ENCODE results near the gene CCNDBP1.
"Not testable (repeated sequence)": the region's sequence is repeated elsewhere in the genome, so short reads cannot be mapped to it uniquely, and the experiment has no call there.

Gene CCNDBP1

DNA sequence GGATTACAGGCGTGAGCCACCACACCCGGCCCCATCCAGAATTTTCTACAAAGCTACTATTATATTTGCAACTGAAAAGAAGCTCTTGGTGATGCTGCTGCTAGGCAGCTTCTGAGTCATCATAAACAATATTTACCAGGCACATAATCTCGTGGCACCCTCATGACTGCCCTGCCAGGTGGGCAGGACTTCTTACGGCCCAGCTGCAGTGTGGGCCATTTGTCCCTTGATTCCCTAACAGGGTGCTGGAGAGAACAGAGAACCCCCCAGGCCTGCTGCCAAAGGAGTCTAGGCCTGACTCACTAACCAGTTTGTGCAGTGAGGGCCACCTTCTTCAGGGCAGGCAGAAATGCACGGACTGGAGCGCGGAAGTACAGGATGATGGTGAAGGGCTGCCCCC, 30.8 kb downstream of the CCNDBP1 start:
- no peaks in the 10 kb centered on the region for H3K4me1 ChIP-seq (ENCODE audit: insufficient read depth, low read length)
- H3K36me3 ChIP-seq (ENCODE audit: insufficient read depth, low read length), result no peaks in the 10 kb centered on the region
- H3K9me3 ChIP-seq (ENCODE audit: control insufficient read depth, insufficient read depth, low read length), result no peaks in the 10 kb centered on the region
- H3K9ac ChIP-seq (ENCODE audit: low read depth, low read length), result no peak overlapping the region

DNA sequence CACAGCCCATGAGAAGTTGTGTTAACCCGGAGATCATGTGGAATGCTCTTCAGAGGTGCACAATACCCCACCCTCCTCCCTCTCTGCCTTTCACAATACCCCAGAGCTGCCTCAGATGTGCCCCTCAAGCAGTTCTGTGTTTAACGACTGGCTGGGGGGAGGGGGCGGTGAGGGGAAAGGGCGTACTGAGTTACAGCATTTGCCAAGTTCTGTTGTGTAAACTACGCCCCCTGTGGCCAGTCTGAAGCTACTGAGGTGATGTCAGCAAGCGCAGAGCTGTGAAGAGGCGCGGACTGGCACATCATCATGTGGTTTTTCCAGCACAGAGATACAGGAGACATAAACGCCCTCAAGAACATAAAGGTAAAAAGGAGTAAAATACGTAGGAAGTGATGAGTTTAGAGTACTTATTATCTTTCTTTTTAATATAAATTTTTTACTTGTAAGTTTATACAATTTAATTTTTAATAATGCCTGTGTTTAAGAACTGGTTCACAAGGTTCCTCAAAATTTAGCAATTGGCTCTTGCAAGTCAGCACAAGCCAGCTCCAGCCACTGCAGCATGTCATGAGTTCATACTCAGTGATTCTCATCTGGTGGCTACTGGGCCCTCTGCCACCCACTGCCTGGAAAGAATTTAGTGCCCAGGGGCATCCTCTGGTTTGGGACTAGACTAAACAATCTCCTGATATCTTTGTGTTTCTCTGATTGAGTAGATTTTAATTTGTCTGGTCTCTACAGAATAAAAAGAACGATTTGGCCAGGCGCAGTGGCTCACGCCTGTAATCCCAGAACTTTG, 33.9 kb downstream of the CCNDBP1 start:
- Histone ChIP-seq H3K9ac (ENCODE audit: low read depth, low read length) (no peak overlapping the region), H3K36me3 (ENCODE audit: insufficient read depth, low read length) (no peaks in the 10 kb centered on the region), H3K9me3 (ENCODE audit: control insufficient read depth, insufficient read depth, low read length) (no peaks in the 10 kb centered on the region), H3K4me1 (ENCODE audit: insufficient read depth, low read length) (no peaks in the 10 kb centered on the region)

DNA sequence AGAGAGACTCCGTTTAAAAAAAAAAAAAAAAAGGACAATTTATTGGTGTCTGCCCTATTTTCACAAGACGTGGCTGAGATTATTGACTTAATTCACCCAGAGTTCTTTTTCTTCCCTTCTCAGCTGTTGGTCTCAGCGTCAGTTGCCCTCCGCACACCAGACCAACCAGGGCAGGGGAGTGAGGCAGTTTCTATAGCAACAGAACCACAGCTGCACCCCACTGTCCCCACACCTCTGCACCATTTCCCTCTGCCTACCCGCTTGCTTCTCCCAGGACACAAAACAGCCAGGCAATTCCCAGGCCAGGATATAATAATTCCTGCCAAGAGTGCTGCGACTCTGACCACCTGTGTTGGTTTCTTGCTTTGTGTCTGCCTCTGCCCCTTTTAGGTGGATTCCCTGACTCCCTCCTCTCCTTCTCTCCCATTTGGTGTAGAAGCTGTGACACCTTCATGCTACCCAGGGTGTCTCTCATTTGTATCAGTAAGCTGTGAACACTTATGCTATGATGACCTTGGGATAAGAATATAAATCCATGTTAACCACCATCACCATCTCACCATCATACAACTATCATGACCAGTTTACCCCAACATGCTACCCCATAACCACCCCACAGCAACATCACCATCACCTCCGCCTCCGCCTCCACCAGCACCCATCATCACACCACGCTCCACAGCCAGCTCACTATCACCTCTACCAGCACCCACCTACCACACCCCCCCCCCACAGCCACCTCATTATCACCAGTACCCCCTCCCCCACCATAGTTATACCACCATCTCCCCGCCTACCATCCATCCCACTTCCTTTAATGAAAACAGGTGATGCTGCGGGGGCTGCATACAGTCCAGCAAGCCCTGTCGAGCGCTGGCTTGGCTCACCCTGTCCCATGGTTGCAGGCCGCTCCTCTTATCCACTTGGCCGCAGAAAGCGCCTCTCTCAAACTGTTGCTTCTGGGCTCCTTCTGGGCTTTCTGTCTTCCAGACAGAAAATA, 35.0 kb downstream of the CCNDBP1 start:
- Histone ChIP-seq H3K36me3 (ENCODE audit: insufficient read depth, low read length) (no peaks in the 10 kb centered on the region), H3K4me1 (ENCODE audit: insufficient read depth, low read length) (no peaks in the 10 kb centered on the region), H3K9ac (ENCODE audit: low read depth, low read length) (no peak overlapping the region), H3K9me3 (ENCODE audit: control insufficient read depth, insufficient read depth, low read length) (no peaks in the 10 kb centered on the region)

DNA sequence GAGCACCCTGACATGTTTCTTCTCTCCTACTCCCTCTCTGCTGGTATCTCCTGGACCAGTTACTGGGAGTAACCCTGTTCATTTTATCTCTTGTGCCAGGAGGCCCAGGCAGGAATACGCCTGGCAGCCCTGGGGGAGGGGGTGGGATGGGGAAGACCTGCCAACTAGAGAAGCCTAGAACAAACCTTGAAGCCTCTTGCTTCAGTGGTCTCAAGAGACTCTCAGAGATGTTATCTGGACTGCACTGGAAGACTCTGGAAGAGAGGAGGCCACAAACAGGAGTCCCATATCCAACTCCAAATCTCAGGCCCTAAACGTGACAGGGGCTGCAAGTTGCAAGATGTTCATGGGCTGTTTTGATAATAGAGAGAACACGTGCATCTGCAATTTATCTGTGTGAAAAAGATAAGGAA, 35.8 kb downstream of the CCNDBP1 start, which contains the start of gene EPB42:
TSS of gene EPB42 (minus strand) at position 28 of the 413 bp plus-strand sequence. CDS start 193 bp downstream, outside the sequence.
- no peaks in the 10 kb centered on the region for H3K9me3 ChIP-seq (ENCODE audit: control insufficient read depth, insufficient read depth, low read length)
- H3K9ac ChIP-seq (ENCODE audit: low read depth, low read length), result no peak within 1 kb of the TSS
- no peaks in the 10 kb centered on the region for H3K4me1 ChIP-seq (ENCODE audit: insufficient read depth, low read length)
- no peaks in the 10 kb centered on the region for H3K36me3 ChIP-seq (ENCODE audit: insufficient read depth, low read length)

GRCh38 chr15:43221422-43221821, 36.2 kb downstream of the CCNDBP1 start:
- H3K9me3 ChIP-seq (ENCODE audit: control insufficient read depth, insufficient read depth, low read length), result no peaks in the 10 kb centered on the region
- no peak overlapping the region for H3K9ac ChIP-seq (ENCODE audit: low read depth, low read length)

DNA sequence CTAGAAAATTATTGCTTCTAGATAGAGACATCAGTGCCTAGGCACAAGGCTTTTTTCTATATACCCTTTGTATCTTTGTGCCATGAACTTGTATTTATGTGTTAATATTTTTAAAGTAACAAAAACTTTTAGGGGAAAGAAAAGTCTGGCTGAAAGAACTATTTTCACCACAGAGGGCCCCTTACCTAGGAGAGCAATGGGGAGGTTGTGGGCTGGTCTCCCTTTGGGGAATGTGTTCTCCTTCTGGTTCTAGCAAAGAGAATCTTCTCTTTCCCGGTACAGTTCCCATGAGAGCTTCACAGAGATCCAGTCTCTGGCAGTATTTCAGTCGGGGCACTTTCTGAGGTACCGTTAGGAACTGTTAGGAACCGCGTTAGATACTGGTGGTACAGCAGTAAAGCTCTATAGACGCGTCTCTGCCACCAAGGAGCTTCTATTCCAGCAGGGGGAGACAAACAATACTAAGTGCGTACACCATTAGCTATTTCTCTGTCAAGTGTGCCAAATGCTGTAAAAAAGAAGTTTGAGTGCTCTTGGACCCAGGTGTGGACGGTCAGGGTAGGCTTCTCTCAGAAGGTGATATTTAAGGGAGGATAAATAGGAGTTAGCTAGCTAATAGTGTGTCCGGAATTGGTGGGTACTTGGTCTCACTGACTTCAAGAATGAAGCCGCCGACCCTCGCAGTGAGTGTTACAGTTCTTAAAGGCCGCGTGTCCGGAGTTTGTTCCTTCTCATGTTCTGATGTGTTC, 40.2 kb downstream of the CCNDBP1 start:
- no peak overlapping the region for H3K9ac ChIP-seq (ENCODE audit: low read depth, low read length)
- 0 out of 2 replicates have a peak, but pooled peaks cover 2% of the 10 kb centered on the region for H3K4me1 ChIP-seq (ENCODE audit: insufficient read depth, low read length)
- H3K36me3 ChIP-seq (ENCODE audit: insufficient read depth, low read length), result no peaks in the 10 kb centered on the region
- no peaks in the 10 kb centered on the region for H3K9me3 ChIP-seq (ENCODE audit: control insufficient read depth, insufficient read depth, low read length)

More at GRCh38 chr15:43221422-43221821, 36.2 kb downstream of the CCNDBP1 start:
- H3K36me3 ChIP-seq (ENCODE audit: insufficient read depth, low read length), result no peaks in the 10 kb centered on the region
- no peaks in the 10 kb centered on the region for H3K4me1 ChIP-seq (ENCODE audit: insufficient read depth, low read length)

- not testable (repeated sequence) for H3K9me3 ChIP-seq (ENCODE audit: control insufficient read depth, insufficient read depth, low read length); H3K9ac ChIP-seq (ENCODE audit: low read depth, low read length); H3K4me1 ChIP-seq (ENCODE audit: insufficient read depth, low read length); H3K36me3 ChIP-seq (ENCODE audit: insufficient read depth, low read length)
Measured at GRCh38 chr15:43225950-43226255, 40.7 kb downstream of the CCNDBP1 start.

DNA sequence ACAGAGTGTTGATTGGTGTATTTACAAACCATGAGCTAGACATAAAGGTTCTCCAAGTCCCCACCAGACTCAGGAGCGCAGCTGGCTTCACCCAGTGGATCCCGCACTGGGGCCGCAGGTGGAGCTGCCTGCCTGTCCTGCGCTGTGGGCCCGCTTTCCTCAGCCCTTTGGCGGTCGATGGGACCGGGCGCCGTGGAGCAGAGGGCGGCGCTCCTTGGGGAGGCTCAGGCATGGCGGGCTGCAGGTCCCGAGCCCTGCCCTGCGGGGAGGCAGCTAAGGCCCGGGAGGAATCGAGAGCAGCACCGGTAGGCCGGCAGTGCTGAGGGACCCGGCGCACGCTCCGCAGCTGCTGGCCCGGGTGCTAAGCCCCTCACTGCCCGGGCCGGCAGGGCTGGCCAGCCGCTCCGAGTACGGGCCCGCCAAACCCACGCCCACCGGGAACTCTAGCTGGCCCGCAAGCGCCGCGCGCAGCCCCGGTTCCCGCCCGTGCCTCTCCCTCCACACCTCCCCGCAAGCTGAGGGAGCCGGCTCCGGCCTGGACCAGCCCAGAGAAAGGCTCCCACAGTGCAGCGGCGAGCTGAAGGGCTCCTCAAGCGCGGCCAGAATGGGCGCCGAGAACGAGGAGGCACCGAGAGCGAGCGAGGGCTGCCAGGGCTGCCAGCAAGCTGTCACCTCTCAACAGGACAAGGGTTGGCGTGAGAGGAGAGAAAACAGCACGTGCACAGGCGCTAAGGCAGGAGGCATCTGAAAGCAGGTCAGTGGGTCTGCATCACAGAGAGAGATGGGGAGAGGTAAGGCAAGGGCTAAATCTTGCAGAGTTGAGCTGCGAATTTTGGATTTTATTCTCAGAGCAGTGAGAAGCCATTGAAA, 41.5 kb downstream of the CCNDBP1 start:
- Histone ChIP-seq H3K9ac (ENCODE audit: low read depth, low read length) (no peak overlapping the region), H3K4me1 (ENCODE audit: insufficient read depth, low read length) (peaks cover 8% of the 10 kb centered on the region; the same call in 1 of the 2 replicates), H3K36me3 (ENCODE audit: insufficient read depth, low read length) (no peaks in the 10 kb centered on the region), H3K9me3 (ENCODE audit: control insufficient read depth, insufficient read depth, low read length) (no peaks in the 10 kb centered on the region)

GRCh38 chr15:43229977-43230376, 44.8 kb downstream of the CCNDBP1 start:
- H3K4me1 ChIP-seq (ENCODE audit: insufficient read depth, low read length), result peaks cover 8% of the 10 kb centered on the region; the same call in 1 of the 2 replicates
- H3K9me3 ChIP-seq (ENCODE audit: control insufficient read depth, insufficient read depth, low read length), result no peaks in the 10 kb centered on the region

DNA sequence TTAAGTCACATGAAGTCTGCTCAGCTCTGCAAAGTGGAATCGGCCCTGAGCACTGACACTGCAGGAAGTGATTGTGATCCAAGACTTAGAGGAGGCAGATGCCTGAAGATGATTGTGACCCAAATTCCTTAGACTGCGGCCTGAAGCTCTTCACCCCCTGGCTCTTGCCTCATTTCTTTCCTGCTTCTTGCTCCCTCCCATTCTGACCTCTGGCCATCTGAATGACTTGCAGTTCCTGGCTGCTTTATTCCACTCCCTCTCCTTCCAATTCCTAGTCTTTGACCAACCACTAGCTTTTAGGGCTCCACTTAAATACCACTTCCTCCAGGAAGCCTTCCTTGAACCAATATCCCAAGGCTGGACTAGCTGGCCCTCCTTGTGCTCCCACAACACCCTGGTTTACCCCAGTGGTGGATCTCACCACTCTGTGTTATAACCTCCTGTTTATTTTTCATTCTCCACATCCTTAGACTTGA, 45.5 kb downstream of the CCNDBP1 start:
- Histone ChIP-seq H3K9me3 (ENCODE audit: control insufficient read depth, insufficient read depth, low read length) (no peaks in the 10 kb centered on the region), H3K9ac (ENCODE audit: low read depth, low read length) (no peak overlapping the region), H3K36me3 (ENCODE audit: insufficient read depth, low read length) (no peaks in the 10 kb centered on the region), H3K4me1 (ENCODE audit: insufficient read depth, low read length) (peaks cover 8% of the 10 kb centered on the region; the same call in 1 of the 2 replicates)

More at GRCh38 chr15:43229977-43230376, 44.8 kb downstream of the CCNDBP1 start:
- Histone ChIP-seq H3K9ac (ENCODE audit: low read depth, low read length) (no peak overlapping the region), H3K36me3 (ENCODE audit: insufficient read depth, low read length) (no peaks in the 10 kb centered on the region)

- no peak overlapping the region for H3K9ac ChIP-seq (ENCODE audit: low read depth, low read length)
- no peaks in the 10 kb centered on the region for H3K9me3 ChIP-seq (ENCODE audit: control insufficient read depth, insufficient read depth, low read length)
- H3K36me3 ChIP-seq (ENCODE audit: insufficient read depth, low read length), result no peaks in the 10 kb centered on the region
- peaks cover 8% of the 10 kb centered on the region; the same call in 1 of the 2 replicates for H3K4me1 ChIP-seq (ENCODE audit: insufficient read depth, low read length)
Measured at GRCh38 chr15:43232289-43232874, 47.2 kb downstream of the CCNDBP1 start.

DNA sequence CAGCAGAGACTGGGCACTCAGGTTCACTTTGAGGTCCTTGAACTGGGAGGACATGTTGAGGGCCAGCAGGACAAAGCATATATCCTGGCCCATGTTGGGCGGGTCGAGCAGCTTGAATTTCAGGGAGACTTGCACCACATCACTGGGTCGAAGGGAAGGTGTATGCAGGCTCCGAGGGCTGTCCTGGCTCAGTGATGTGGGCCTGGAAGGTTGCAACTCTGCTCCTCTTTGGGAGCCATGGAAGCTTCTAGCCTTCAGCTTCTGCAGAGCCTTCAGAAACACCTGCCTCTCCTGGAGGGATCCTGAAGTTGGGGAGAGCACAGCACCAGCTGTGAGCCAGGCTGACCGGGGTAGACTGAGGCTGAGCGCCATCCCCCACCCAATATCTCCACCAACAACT, 50.3 kb downstream of the CCNDBP1 start:
- no peak overlapping the region for H3K9ac ChIP-seq (ENCODE audit: low read depth, low read length)
- peaks cover 4% of the 10 kb centered on the region; the same call in 1 of the 2 replicates for H3K4me1 ChIP-seq (ENCODE audit: insufficient read depth, low read length)
- no peaks in the 10 kb centered on the region for H3K36me3 ChIP-seq (ENCODE audit: insufficient read depth, low read length)
- no peaks in the 10 kb centered on the region; the same call in 1 of the 2 replicates for H3K9me3 ChIP-seq (ENCODE audit: control insufficient read depth, insufficient read depth, low read length)
